Ovary (tissue), 9 donors: Measurements from ENCODE around the gene CD109. TPM values are rescaled to one million over a fixed set of nuclear protein-coding genes. Genes with fewer than 3 reads are reported as not detected.

ENCODE experiments used
- DNase-seq, 5 donors: peaks; one replicate each; pipeline ENCODE4 v3.0.0-alpha.2; 2019 to 2020
- H3K27ac ChIP-seq, 2 donors: fragments of 200-600 bp; one replicate each; pipeline versions ENCODE4 v1.5.1 to v1.8.0; 2019 to 2022
- H3K27me3 ChIP-seq: fragments of 200-600 bp; one replicate; pipeline ENCODE4 v1.8.0; 2022
- H3K36me3 ChIP-seq: fragments of 200-600 bp; sonication (generic); one replicate; pipeline ENCODE4 v1.5.1; 2019
- H3K4me1 ChIP-seq: one replicate; pipeline ENCODE4 v1.8.1; 2013; ENCODE audit warnings: mild to moderate bottlenecking, moderate library complexity; ENCODE audit not compliant: insufficient read depth
- H3K4me3 ChIP-seq: fragments of 200-600 bp; sonication (generic); one replicate; pipeline ENCODE4 v1.5.1; 2017
- H3K9me3 ChIP-seq, 2 donors: fragments of 200-600 bp in 1 of 2; sonication (generic) in 1 of 2; one replicate each; pipeline versions ENCODE4 v1.5.1 to v1.8.1; 2013 to 2019; ENCODE audit warnings: mild to moderate bottlenecking in 1 of 2, moderate library complexity in 1 of 2
- EP300 ChIP-seq: sonication (generic); formaldehyde crosslinking; IDR thresholded peaks from one replicate; pipeline ENCODE4 v1.6.1; 2017; ENCODE audit warnings: antibody characterized with exemption
- POLR2A ChIP-seq: fragments of 450-650 bp; IDR thresholded peaks from one replicate; pipeline ENCODE4 v1.6.1; 2017; ENCODE audit warnings: antibody characterized with exemption, mild to moderate bottlenecking, moderate library complexity
- WGBS, 3 donors: extraction: QIAGEN DNeasy Blood & Tissue Kit in 1 of 3; methylation state at CpG; one replicate each; pipeline versions ENCODE4 v1.1.5 to v1.1.7; 2013 to 2017; 5-methylcytosine and 5-hydroxymethylcytosine counted together
- intact Hi-C, 4 donors: fragments of 100-400 bp; cut with DNase I; formaldehyde crosslinking; loops; one replicate each; pipeline versions ENCODE4 v1.11.0 to v1.15.1; 2022 to 2023
- polyA plus RNA-seq, 2 donors: library from polyadenylated mRNA; stranded (reverse); fragments of 200-250 nt in 1 of 2; fragments of 350-450 nt in 1 of 2; fragmentation: Illumina TruSeq in 1 of 2; extraction: RNeasy Lipid Tissue Mini Kit (QIAGEN cat#74804) in 1 of 2; gene quantifications; one replicate each; pipeline ENCODE4 v1.2.3, GENCODE V29; 2013 to 2014
- total RNA-seq, 7 donors: library from RNA; depleted of rRNA in 2 of 7; stranded (reverse); fragments of >200 nt in 2 of 7; fragmentation: NEBNext Ultra II Directional in 3 of 7; extraction: Animal tissue kit (Norgen Biotek cat#: 25700) in 3 of 7; gene quantifications; one replicate each; pipeline versions ENCODE4 v1.1.0 to v1.2.4, GENCODE V29; 2016 to 2023
- TF ChIP-seq, protein P1 (sequence below), 3 donors: fragments of 450-650 bp in 2 of 3; fragments of 200-600 bp in 1 of 3; IDR thresholded peaks; one replicate each; pipeline versions ENCODE4 v1.5.1 to v1.8.0; 2016 to 2022; ENCODE audit warnings: antibody characterized with exemption in 3 of 3, mild to moderate bottlenecking in 1 of 3
- donor health status: DM: no; HTN: no; CAD: no; lungs with moderate emphysema.
- donor health status: DM: no; HTN: no; CAD: no.
- donor health status: Bipolar disorder and iron deficiency.
- donor health status: DM: yes; HTN: yes; CAD: no.
- donor health status: DM: no; HTN: no; CAD: no.
- donor health status: DM: yes; HTN: yes; CAD: no.

CD109 gene
- total and polyA plus RNA-seq, 9 donors = 1.2 to 5.8 (median 3.2) TPM

DNA sequence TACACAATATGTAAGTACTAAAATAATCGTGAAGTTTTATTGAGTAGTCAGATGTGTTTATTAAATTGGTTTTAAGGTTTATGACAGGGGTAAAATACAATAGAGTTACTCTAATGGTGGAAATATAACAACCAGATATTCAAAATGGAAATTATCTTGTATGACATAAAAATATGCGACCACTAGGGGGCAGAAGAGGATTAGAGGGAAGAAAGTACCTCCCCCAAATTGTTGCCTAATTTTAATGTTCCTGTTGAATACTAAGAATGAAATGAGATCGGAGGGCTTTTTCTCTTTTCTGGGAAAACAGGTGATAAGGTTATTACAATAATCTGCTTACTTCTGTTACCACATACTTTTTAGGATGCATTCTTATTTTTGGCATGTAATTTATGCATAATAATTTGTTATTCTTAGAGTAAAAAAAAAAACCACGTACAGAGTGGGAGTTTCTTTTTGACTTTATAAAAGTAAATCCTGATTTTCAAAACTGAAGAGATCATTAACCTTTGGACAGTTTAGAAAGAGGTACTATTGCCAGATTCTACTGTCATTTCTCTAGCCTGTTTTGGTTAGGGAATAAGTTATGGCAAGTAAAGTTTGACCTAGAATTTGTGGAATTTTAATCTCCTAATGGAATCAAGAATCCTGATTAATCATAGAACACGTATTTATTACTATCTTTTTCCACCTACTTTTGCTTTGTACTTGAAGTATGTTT, 159.2 kb downstream of the CD109 start:
- H3K4me3 ChIP-seq = no peak overlapping the region
- no peaks in the 10 kb centered on the region for H3K9me3 ChIP-seq
- no peaks in the 10 kb centered on the region for H3K27me3 ChIP-seq
- TF ChIP-seq POLR2A = no peak
- TF ChIP-seq, protein P1, sequence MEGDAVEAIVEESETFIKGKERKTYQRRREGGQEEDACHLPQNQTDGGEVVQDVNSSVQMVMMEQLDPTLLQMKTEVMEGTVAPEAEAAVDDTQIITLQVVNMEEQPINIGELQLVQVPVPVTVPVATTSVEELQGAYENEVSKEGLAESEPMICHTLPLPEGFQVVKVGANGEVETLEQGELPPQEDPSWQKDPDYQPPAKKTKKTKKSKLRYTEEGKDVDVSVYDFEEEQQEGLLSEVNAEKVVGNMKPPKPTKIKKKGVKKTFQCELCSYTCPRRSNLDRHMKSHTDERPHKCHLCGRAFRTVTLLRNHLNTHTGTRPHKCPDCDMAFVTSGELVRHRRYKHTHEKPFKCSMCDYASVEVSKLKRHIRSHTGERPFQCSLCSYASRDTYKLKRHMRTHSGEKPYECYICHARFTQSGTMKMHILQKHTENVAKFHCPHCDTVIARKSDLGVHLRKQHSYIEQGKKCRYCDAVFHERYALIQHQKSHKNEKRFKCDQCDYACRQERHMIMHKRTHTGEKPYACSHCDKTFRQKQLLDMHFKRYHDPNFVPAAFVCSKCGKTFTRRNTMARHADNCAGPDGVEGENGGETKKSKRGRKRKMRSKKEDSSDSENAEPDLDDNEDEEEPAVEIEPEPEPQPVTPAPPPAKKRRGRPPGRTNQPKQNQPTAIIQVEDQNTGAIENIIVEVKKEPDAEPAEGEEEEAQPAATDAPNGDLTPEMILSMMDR (IDR thresholded peaks at IDR 0.05) = peak; percentile 54 to 64 (median 55)
- intact Hi-C loops = loop anchor here in 3 of 4 donors (5.0 to 10.0 kb wide), 3 partner anchors 1350 to 1360 kb away; partner anchors contain the start of gene COL12A1 (in 1 of the 3)
- H3K4me1 ChIP-seq = no peaks in the 10 kb centered on the region
- DNase-seq = no peak
- H3K27ac ChIP-seq = no peak overlapping the region
- H3K36me3 ChIP-seq = no peaks in the 10 kb centered on the region
- WGBS, 3 donors = 4 to 7% (median 5%) methylated on average over 5 of the region's 5 CpGs

DNA sequence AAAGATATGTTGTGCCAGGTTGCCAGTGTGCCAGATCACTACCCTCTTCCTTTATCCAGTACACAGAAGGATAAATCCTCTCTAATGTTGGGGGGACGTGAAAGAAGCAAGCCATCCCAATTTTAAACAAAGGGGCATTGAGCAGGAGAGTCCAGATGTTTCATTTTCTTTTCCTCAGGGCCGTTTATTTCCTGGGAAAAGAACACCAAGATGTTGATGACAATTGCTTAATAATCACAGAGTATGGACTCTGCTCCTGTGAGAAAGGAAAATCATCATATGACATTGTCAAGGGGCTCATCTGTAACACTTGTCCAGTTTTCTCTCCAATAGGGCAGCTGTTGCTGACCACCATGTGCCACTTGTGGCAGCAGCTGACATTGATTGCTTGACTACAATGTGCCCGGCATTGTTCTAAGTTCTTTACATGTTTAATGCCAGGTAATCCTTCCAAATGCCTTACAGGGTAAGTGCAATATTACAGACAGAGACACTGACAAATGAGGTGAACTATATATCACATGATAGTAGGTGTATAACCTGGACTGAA, 161.4 kb downstream of the CD109 start:
- Histone ChIP-seq H3K27me3 (no peaks in the 10 kb centered on the region), H3K36me3 (no peaks in the 10 kb centered on the region), H3K4me1 (no peaks in the 10 kb centered on the region), H3K9me3 (no peaks in the 10 kb centered on the region), H3K27ac (no peak overlapping the region), H3K4me3 (no peak overlapping the region)
- WGBS, 3 donors = 69 to 76% (median 72%) methylated on average over 3 of the region's 3 CpGs
- intact Hi-C loops = loop anchor here (2.0 to 10.0 kb wide), 4 partner anchors 1347 to 1357 kb away; partner anchors contain the start of gene COL12A1 (in 1 of the 4)
- no peak for DNase-seq
- TF ChIP-seq POLR2A (no peak), EP300 (no peak)
- TF ChIP-seq, protein P1 (IDR thresholded peaks at IDR 0.05) = no peak

DNA sequence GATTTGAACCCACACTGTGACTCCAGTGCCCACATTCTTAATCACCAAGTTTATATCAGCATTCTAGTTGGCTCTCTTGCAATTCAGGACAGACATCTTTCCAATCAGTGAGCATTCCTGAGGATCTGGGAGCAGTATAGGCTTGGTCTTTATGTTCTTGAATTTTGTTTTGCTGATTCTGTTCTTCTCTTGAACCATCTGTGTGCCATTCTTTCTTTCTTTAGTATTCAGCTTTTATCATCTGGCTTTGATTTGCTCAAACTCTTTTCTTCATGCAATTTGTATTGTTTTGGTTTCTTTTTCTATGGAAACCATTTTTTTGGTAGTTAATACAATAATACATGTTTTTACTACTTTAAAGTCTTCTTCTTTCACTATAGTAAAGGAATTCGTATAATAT, 162.4 kb downstream of the CD109 start:
- DNase-seq = no peak
- Histone ChIP-seq H3K27me3 (no peaks in the 10 kb centered on the region), H3K4me1 (no peaks in the 10 kb centered on the region), H3K4me3 (no peak overlapping the region), H3K27ac (no peak overlapping the region), H3K9me3 (no peaks in the 10 kb centered on the region), H3K36me3 (no peaks in the 10 kb centered on the region)
- 76 to 88% (median 84%) methylated on average over 1 of the region's 1 CpG for WGBS, 3 donors
- TF ChIP-seq EP300 = no peak
- intact Hi-C loops = loop anchor here in 3 of 4 donors (5.0 to 10.0 kb wide), 3 partner anchors 1346 to 1356 kb away; partner anchors contain the start of gene COL12A1 (in 1 of the 3)

DNA sequence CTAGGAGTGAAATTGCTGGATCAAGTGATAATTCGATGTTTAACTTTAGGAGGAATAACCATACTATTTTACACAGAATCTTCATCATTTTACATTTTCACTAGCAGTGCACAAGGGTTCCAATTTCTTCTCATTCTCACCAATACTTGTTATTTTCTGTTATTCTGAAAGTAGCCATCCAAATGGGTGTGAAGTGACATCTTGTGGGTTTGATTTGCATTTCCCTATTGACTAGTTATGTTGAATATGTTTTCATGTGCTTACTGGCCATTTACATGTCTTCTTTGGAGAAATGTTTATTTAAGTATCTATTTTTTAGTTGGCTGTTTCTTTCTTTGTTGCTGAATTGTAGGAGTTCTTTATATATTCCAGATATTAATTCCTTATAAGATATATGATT, 164.3 kb downstream of the CD109 start:
- TF ChIP-seq, protein P1 (IDR thresholded peaks at IDR 0.05) = no peak
- TF ChIP-seq POLR2A (no peak), EP300 (no peak)
- Histone ChIP-seq H3K4me1 (no peaks in the 10 kb centered on the region), H3K27ac (no peak overlapping the region), H3K27me3 (no peaks in the 10 kb centered on the region), H3K36me3 (no peaks in the 10 kb centered on the region), H3K4me3 (no peak overlapping the region), H3K9me3 (no peaks in the 10 kb centered on the region)
- DNase-seq = no peak
- intact Hi-C loops = no loop called here
- WGBS, 3 donors = 94 to 100% (median 96%) methylated on average over 1 of the region's 1 CpG

DNA sequence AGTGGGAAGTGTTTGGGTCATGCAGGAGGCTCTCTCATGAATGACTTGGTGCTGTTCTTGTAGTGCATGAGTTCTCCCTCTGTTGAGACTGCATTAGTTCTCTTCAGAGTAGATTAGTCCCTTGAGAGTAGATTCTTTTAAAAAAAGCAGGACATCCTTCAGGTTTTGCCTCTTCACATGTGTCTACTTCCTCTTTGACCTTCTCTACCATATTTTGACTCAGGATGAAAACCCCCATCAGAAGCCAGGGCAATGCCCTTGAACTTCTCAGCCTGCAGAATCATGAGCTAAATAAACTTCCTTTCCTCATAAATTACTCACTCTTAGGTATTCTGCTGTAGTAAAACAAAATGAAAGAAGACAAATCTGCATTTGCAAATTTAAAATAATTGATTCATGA, 170.3 kb downstream of the CD109 start:
- TF ChIP-seq, protein P1 (IDR thresholded peaks at IDR 0.05) = no peak
- no peak for TF ChIP-seq EP300
- TF ChIP-seq POLR2A = no peak
- intact Hi-C loops = no loop called here
- Histone ChIP-seq H3K27me3 (no peaks in the 10 kb centered on the region), H3K27ac (no peak overlapping the region), H3K4me3 (no peak overlapping the region), H3K9me3 (no peaks in the 10 kb centered on the region), H3K36me3 (no peaks in the 10 kb centered on the region), H3K4me1 (no peaks in the 10 kb centered on the region)
- DNase-seq = no peak
